ENCODE results near the gene PTPN4. TPM values are rescaled to one million over a fixed set of nuclear protein-coding genes. Genes with fewer than 3 reads are reported as not detected.

Gene PTPN4
- total RNA-seq, 1 donor from 2014 or later, result 21.4 TPM

DNA sequence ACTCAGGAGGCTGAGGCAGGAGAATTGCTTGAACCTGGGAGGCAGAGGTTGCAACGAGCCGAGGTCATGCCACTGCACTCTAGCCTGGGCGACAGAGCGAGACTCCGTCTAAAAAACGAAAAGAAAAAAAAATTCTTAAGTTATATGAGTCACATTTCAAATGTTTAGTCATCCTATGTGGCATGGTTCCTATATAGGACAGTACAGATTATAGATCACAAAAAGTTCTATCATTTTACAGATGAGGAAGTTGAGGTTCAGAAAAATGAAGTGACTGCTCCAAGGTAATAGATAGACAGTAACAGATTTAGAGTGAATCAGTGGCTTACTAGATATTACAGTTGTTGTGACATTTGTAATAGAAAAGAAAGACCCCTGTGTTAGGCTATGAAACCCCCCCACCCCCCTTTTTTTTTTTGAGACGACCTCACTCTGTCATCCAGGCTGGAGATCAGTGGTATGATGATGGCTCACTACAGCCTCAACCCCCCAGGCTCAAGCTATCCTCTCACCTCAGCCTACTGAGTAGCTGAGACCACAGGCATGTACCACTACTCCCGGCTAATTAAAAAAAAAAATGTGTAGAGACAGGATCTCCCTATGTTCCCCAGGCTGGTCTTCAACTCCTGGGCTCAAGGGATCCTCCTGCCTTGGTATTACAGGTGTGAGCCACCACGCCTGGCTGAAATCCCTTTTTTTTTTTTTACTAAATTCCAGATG, 22.7 kb downstream of the PTPN4 start:
- H3K27me3 Mint-ChIP-seq (ENCODE audit: unreplicated experiment), result no peaks in the 10 kb centered on the region
- H3K4me1 Mint-ChIP-seq (ENCODE audit: unreplicated experiment), result no peaks in the 10 kb centered on the region
- no peak overlapping the region for H3K4me3 Mint-ChIP-seq (ENCODE audit: unreplicated experiment)
- H3K27ac Mint-ChIP-seq (ENCODE audit: unreplicated experiment), result no peak overlapping the region
- TF ChIP-seq, protein P1, sequence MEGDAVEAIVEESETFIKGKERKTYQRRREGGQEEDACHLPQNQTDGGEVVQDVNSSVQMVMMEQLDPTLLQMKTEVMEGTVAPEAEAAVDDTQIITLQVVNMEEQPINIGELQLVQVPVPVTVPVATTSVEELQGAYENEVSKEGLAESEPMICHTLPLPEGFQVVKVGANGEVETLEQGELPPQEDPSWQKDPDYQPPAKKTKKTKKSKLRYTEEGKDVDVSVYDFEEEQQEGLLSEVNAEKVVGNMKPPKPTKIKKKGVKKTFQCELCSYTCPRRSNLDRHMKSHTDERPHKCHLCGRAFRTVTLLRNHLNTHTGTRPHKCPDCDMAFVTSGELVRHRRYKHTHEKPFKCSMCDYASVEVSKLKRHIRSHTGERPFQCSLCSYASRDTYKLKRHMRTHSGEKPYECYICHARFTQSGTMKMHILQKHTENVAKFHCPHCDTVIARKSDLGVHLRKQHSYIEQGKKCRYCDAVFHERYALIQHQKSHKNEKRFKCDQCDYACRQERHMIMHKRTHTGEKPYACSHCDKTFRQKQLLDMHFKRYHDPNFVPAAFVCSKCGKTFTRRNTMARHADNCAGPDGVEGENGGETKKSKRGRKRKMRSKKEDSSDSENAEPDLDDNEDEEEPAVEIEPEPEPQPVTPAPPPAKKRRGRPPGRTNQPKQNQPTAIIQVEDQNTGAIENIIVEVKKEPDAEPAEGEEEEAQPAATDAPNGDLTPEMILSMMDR (IDR thresholded peaks at IDR 0.05), result no peak
- no peaks in the 10 kb centered on the region for H3K36me3 Mint-ChIP-seq (ENCODE audit: unreplicated experiment)
- DNase-seq (ENCODE audit: extremely low spot score, unreplicated experiment), result no peak
- no peaks in the 10 kb centered on the region for H3K9me3 Mint-ChIP-seq (ENCODE audit: unreplicated experiment)

DNA sequence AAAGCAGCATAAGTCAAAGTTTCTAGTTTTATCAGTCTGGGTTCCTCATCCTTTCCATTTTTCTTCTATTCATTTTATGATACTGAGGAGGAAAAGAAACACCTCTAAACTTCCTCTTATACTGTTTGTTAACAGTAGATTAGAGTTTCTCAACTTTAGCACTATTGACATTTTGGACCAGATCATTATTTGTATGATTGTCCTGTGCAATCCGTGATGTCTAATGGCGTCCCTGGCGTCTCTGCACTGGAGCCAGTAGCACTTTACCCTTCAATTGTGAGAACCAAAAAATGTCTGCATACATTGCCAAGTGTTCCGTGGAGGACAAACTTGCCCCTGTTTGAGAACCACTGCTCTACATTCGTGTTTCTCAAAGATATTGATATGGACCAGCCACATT, 25.2 kb downstream of the PTPN4 start:
- no peaks in the 10 kb centered on the region for H3K4me1 Mint-ChIP-seq (ENCODE audit: unreplicated experiment)
- TF ChIP-seq, protein P1 (IDR thresholded peaks at IDR 0.05), result no peak
- H3K9me3 Mint-ChIP-seq (ENCODE audit: unreplicated experiment), result peaks cover 6% of the 10 kb centered on the region
- no peak for DNase-seq (ENCODE audit: extremely low spot score, unreplicated experiment)
- no peak overlapping the region for H3K27ac Mint-ChIP-seq (ENCODE audit: unreplicated experiment)
- no peak overlapping the region for H3K4me3 Mint-ChIP-seq (ENCODE audit: unreplicated experiment)
- H3K36me3 Mint-ChIP-seq (ENCODE audit: unreplicated experiment), result peaks cover under 1% of the 10 kb centered on the region
- H3K27me3 Mint-ChIP-seq (ENCODE audit: unreplicated experiment), result no peaks in the 10 kb centered on the region

DNA sequence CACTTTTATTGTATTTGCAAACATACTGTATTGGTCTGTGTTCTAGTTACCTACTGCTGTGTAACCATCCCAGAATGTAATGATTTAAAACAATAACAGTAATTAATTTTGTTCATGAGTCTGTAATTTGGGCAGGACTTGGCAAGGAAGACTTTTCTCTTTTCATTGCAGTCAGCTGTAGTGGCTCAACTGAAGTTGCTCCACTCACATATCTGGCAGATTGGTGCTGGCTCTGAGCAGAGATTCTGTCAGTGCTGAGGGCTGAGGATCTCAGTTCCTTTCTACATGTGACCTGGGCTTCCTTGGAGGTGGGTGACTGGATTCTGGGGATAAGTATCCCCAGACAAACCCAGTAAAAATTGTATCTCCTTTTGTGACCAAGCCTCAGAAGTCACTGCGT, 26.6 kb downstream of the PTPN4 start:
- Mint-ChIP-seq H3K27me3 (ENCODE audit: unreplicated experiment) (no peaks in the 10 kb centered on the region), H3K9me3 (ENCODE audit: unreplicated experiment) (peaks cover 11% of the 10 kb centered on the region), H3K4me3 (ENCODE audit: unreplicated experiment) (no peak overlapping the region), H3K27ac (ENCODE audit: unreplicated experiment) (no peak overlapping the region), H3K4me1 (ENCODE audit: unreplicated experiment) (no peaks in the 10 kb centered on the region), H3K36me3 (ENCODE audit: unreplicated experiment) (peaks cover 8% of the 10 kb centered on the region)
- DNase-seq (ENCODE audit: extremely low spot score, unreplicated experiment), result no peak
- TF ChIP-seq, protein P1 (IDR thresholded peaks at IDR 0.05), result no peak

DNA sequence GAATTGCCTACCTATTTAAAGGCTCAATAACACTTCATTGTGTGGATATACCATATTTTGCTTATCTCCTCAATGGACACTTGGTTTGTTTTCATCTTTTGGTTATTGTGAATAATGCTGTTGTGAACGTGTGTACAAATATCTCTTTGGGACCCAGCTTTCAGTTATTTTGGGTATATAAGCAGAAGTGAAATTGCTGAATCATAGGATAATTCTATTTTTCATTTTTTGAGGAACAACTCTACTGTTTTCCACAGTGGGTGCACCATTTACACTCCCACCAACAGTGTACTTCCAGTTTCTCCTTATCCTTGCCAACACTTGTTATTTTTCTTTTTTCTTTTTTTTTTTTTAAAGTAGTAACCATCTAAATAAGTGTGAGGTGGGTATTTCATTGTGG, 29.0 kb downstream of the PTPN4 start:
- TF ChIP-seq, protein P1 (IDR thresholded peaks at IDR 0.05), result no peak
- Mint-ChIP-seq H3K4me1 (ENCODE audit: unreplicated experiment) (no peaks in the 10 kb centered on the region), H3K27ac (ENCODE audit: unreplicated experiment) (no peak overlapping the region), H3K27me3 (ENCODE audit: unreplicated experiment) (no peaks in the 10 kb centered on the region), H3K9me3 (ENCODE audit: unreplicated experiment) (peaks cover 26% of the 10 kb centered on the region), H3K4me3 (ENCODE audit: unreplicated experiment) (no peak overlapping the region), H3K36me3 (ENCODE audit: unreplicated experiment) (peaks cover 20% of the 10 kb centered on the region)
- DNase-seq (ENCODE audit: extremely low spot score, unreplicated experiment), result no peak

DNA sequence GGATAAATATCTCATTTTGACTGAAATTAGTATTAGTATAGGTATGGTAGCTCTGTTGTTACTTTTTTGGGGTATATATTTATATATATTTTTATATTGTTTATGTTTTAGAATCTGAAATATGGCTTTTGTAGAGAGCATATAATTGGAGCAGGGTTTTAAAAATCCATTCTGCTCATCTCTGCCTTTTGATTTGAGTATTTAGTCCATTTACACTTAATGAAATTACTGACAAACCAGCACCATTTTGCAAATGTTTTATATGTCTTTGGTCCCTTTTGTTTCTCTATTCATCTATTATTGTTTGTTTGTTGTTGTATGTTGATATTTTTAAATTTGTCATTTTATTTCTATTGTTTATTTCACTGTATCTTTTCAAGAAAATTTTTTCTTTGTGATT, 30.7 kb downstream of the PTPN4 start:
- no peaks in the 10 kb centered on the region for H3K4me1 Mint-ChIP-seq (ENCODE audit: unreplicated experiment)
- H3K27me3 Mint-ChIP-seq (ENCODE audit: unreplicated experiment), result no peaks in the 10 kb centered on the region
- no peak for DNase-seq (ENCODE audit: extremely low spot score, unreplicated experiment)
- H3K27ac Mint-ChIP-seq (ENCODE audit: unreplicated experiment), result no peak overlapping the region
- peaks cover 26% of the 10 kb centered on the region for H3K9me3 Mint-ChIP-seq (ENCODE audit: unreplicated experiment)
- TF ChIP-seq, protein P1 (IDR thresholded peaks at IDR 0.05), result no peak
- H3K36me3 Mint-ChIP-seq (ENCODE audit: unreplicated experiment), result peaks cover 20% of the 10 kb centered on the region
- no peak overlapping the region for H3K4me3 Mint-ChIP-seq (ENCODE audit: unreplicated experiment)
